IMR-90 (cell line): ENCODE measurements around the gene PCSK5. TPM values are rescaled to one million over a fixed set of nuclear protein-coding genes. Genes with fewer than 3 reads are reported as not detected.

Experiments used
- ATAC-seq: fragments of 200-7000 bp; cut with Tn5 transposase; 2 replicates; pipeline ENCODE4 v1.9.1; 2020; ENCODE audit warnings: low read depth, mild to moderate bottlenecking, moderate library complexity
- BruUV-seq: library from RNA; stranded (reverse); fragments of 400-500 nt; replicated peaks from 2 replicates; lab custom pipeline; 2021; lab: Mats Ljungman, UMichigan
- CTCF ChIA-PET: fragments of 300-600 bp; formaldehyde crosslinking; extraction: SDS; loops from one replicate; lab custom pipeline; 2021; ENCODE audit warnings: antibody characterized with exemption; lab: Yijun Ruan, JAX
- POLR2A ChIA-PET: fragments of 300-600 bp; sonication (Branson Sonifier 250); formaldehyde crosslinking; loops from one replicate; lab custom pipeline; 2022; ENCODE audit warnings: antibody characterized with exemption; ENCODE audit not compliant: unreplicated experiment; lab: Charles Lee
- DNase-seq: peaks from one replicate; pipeline ENCODE4 v3.0.0; 2013
- H2AFZ ChIP-seq: replicated peaks from 2 replicates; pipeline ENCODE3; 2013; ENCODE audit warnings: low read length, mild to moderate bottlenecking; ENCODE audit not compliant: poor library complexity
- H2AK5ac ChIP-seq: 2 replicates; pipeline ENCODE4 v1.6.1; 2013; ENCODE audit warnings: low read depth, low read length, inconsistent platforms
- H2AK9ac ChIP-seq: replicated peaks from 2 replicates; pipeline ENCODE3; 2013; ENCODE audit warnings: mild to moderate bottlenecking, low read depth, low read length, moderate library complexity; ENCODE audit not compliant: poor library complexity
- H2BK120ac ChIP-seq: 2 replicates; pipeline ENCODE4 v1.6.1; 2013; ENCODE audit warnings: low read depth, low read length, inconsistent platforms
- H2BK15ac ChIP-seq: 3 replicates; pipeline ENCODE4 v1.6.1; 2013; ENCODE audit warnings: low read depth, low read length, inconsistent platforms
- H2BK20ac ChIP-seq: 2 replicates; pipeline ENCODE4 v1.6.1; 2013; ENCODE audit warnings: low read depth, mild to moderate bottlenecking, inconsistent platforms, low read length, moderate library complexity
- H2BK5ac ChIP-seq: 2 replicates; pipeline ENCODE4 v1.6.1; 2013; ENCODE audit warnings: mild to moderate bottlenecking, low read depth, low read length, inconsistent platforms; ENCODE audit not compliant: poor library complexity, severe bottlenecking
- H3K14ac ChIP-seq: replicated peaks from 2 replicates; pipeline ENCODE4 v1.6.1; 2013; ENCODE audit warnings: low read depth, low read length, inconsistent platforms
- H3K18ac ChIP-seq: 2 replicates; pipeline ENCODE4 v1.6.1; 2013; ENCODE audit warnings: low read depth, low read length, control low read depth
- H3K23ac ChIP-seq: 2 replicates; pipeline ENCODE4 v1.6.1; 2013; ENCODE audit warnings: low read depth, low read length, inconsistent platforms
- H3K27ac ChIP-seq: 2 replicates; pipeline ENCODE4 v1.5.1; 2013; ENCODE audit warnings: mild to moderate bottlenecking, control low read depth, low read length; ENCODE audit not compliant: insufficient read depth
- H3K27me3 ChIP-seq: 2 replicates; pipeline ENCODE4 v1.6.1; 2013; ENCODE audit warnings: low read length; ENCODE audit not compliant: control insufficient read depth, insufficient read depth
- H3K36me3 ChIP-seq: 2 replicates; pipeline ENCODE4 v1.6.1; 2013; ENCODE audit warnings: low read length, mixed read lengths; ENCODE audit not compliant: control insufficient read depth, insufficient read depth
- H3K4ac ChIP-seq: 2 replicates; pipeline ENCODE4 v1.6.1; 2013; ENCODE audit warnings: low read depth, low read length, inconsistent platforms
- H3K4me1 ChIP-seq: 2 replicates; pipeline ENCODE4 v1.6.1; 2013; ENCODE audit warnings: low read length, mixed read lengths; ENCODE audit not compliant: control insufficient read depth, insufficient read depth
- H3K4me2 ChIP-seq: 2 replicates; pipeline ENCODE4 v1.6.1; 2013; ENCODE audit warnings: low read depth, mild to moderate bottlenecking, control low read depth, low read length, moderate library complexity
- H3K4me3 ChIP-seq: 2 replicates; pipeline ENCODE4 v1.5.1; 2013; ENCODE audit warnings: low read depth, mild to moderate bottlenecking, control low read depth, low read length, moderate library complexity; ENCODE audit not compliant: insufficient read depth
- H3K56ac ChIP-seq: 2 replicates; pipeline ENCODE4 v1.6.1; 2013; ENCODE audit warnings: low read length, inconsistent platforms; ENCODE audit not compliant: insufficient read depth; ENCODE audit errors: extremely low read depth
- H3K79me1 ChIP-seq, 2 experiments: 2 replicates each; pipeline ENCODE4 v1.6.1; 2013; ENCODE audit warnings: low read length in 2 of 2, inconsistent platforms in 1 of 2, low read depth in 1 of 2
- H3K9ac ChIP-seq: 2 replicates; pipeline ENCODE4 v1.6.1; 2013; ENCODE audit warnings: low read depth, low read length, control low read depth
- H3K9me1 ChIP-seq: 2 replicates; pipeline ENCODE4 v1.6.1; 2013; ENCODE audit warnings: low read length, inconsistent platforms; ENCODE audit not compliant: insufficient read depth
- H3K9me3 ChIP-seq: 2 replicates; pipeline ENCODE4 v1.6.1; 2013; ENCODE audit warnings: low read length; ENCODE audit not compliant: control insufficient read depth, insufficient read depth
- H4K20me1 ChIP-seq: 2 replicates; pipeline ENCODE4 v1.6.1; 2013; ENCODE audit warnings: low read length, inconsistent platforms; ENCODE audit not compliant: insufficient read depth
- H4K5ac ChIP-seq: 2 replicates; pipeline ENCODE4 v1.6.1; 2013; ENCODE audit warnings: mild to moderate bottlenecking, low read depth, low read length, control low read depth
- H4K8ac ChIP-seq, 2 experiments: 2 replicates each; pipeline ENCODE4 v1.6.1; 2013; ENCODE audit warnings: low read depth in 2 of 2, low read length in 2 of 2, control low read depth in 1 of 2, inconsistent platforms in 1 of 2
- H4K91ac ChIP-seq: 2 replicates; pipeline ENCODE4 v1.6.1; 2013; ENCODE audit warnings: low read depth, low read length, inconsistent platforms; ENCODE audit not compliant: insufficient read depth
- ELK1 ChIP-seq: fragments of 150-350 bp; IDR thresholded peaks from 2 replicates; pipeline ENCODE4 v1.6.1; 2016; ENCODE audit warnings: low read depth, mild to moderate bottlenecking, low read length, moderate library complexity, borderline replicate concordance
- FOS ChIP-seq: fragments of 150-350 bp; IDR thresholded peaks from 2 replicates; pipeline ENCODE4 v1.6.1; 2016; ENCODE audit warnings: low read depth, low read length
- NFE2L2 ChIP-seq: fragments of 150-350 bp; IDR thresholded peaks from 2 replicates; pipeline ENCODE4 v1.6.1; 2016; ENCODE audit warnings: low read depth, mild to moderate bottlenecking, low read length
- RAD21 ChIP-seq: IDR thresholded peaks from 2 replicates; pipeline ENCODE4 v1.6.1; 2012; ENCODE audit warnings: low read length, improper control_type of control experiment
- SMC3 ChIP-seq: fragments of 150-350 bp; IDR thresholded peaks from 2 replicates; pipeline ENCODE4 v1.6.1; 2016; ENCODE audit warnings: low read depth, mild to moderate bottlenecking, antibody characterized with exemption, low read length, moderate library complexity
- WGBS, 2 experiments: methylation state at CpG; one replicate each; pipeline versions ENCODE4 v1.1.5 to v1.1.7; 2013; ENCODE audit warnings: missing lambda C conversion rate in 2 of 2; ENCODE audit not compliant: insufficient read length in 1 of 2; ENCODE audit errors: extremely low coverage in 2 of 2; 5-methylcytosine and 5-hydroxymethylcytosine counted together
- dilution Hi-C: fragments of 300-500 bp; cut with HindIII; formaldehyde crosslinking; loops from one replicate; pipeline ENCODE4 v1.14.3; 2018; ENCODE audit warnings: low sequenced_read_pairs; ENCODE audit not compliant: unreplicated experiment
- in situ Hi-C: fragments of 300-500 bp; cut with MboI; formaldehyde crosslinking; loops from 3 replicates; pipeline ENCODE4 v1.14.3; 2019; ENCODE audit warnings: low sequenced_read_pairs, inconsistent platforms, mixed read lengths
- intact Hi-C: fragments of 100-400 bp; cut with micrococcal nuclease; formaldehyde crosslinking; loops from 2 replicates; pipeline ENCODE4 v1.10.0; 2022
- polyA plus RNA-seq, 3 experiments: library from polyadenylated mRNA; depleted of rRNA; stranded (reverse); fragments of >200 nt; gene quantifications; 2 replicates each; pipeline ENCODE4 v1.2.3, GENCODE V29; 2012; ENCODE audit warnings: low replicate concordance in 1 of 3
- total RNA-seq: library from RNA; depleted of rRNA; stranded (reverse); fragments of >200 nt; gene quantifications from 2 replicates; pipeline ENCODE4 v1.2.3, GENCODE V29; 2012
- TF ChIP-seq, protein P1 (sequence below): conservative IDR thresholded peaks from 2 replicates; pipeline ENCODE4 v1.5.1; 2012; ENCODE audit warnings: mild to moderate bottlenecking, low read depth, low read length, improper control_type of control experiment

PCSK5 gene
- total and polyA plus RNA-seq, 2 of the 4 experiments (the other 2 are of a cell fraction) = 1.5 to 3.0 TPM

GRCh38 chr9:76302947-76303550 is 412.6 kb downstream of the PCSK5 start:
- no peak overlapping the region for H3K14ac ChIP-seq
- H2BK20ac ChIP-seq = no peak overlapping the region
- ChIA-PET CTCF (interaction anchor here (0.6 to 1.8 kb wide), 8 partner anchors 19 to 1648 kb away, joined by 3 to 7 read pairs (median 4); no protein-coding TSS in a partner anchor), POLR2A (interaction anchor here (0.6 kb wide), 2 partner anchors 241 to 567 kb away, joined by 9 to 33 read pairs; no protein-coding TSS in a partner anchor)
- no peak overlapping the region for H2BK15ac ChIP-seq
- H2AK5ac ChIP-seq = no peak overlapping the region
- no peak overlapping the region for H3K23ac ChIP-seq
- no peaks in the 10 kb centered on the region for H3K36me3 ChIP-seq
- no peaks in the 10 kb centered on the region for H3K27me3 ChIP-seq
- ATAC-seq = peak; percentile 79
- no peak overlapping the region for H3K27ac ChIP-seq
- no peak overlapping the region for H3K9ac ChIP-seq
- no peak overlapping the region for H2BK5ac ChIP-seq
- no peak overlapping the region for H3K18ac ChIP-seq
- no peak overlapping the region for H3K4me2 ChIP-seq
- no peak overlapping the region for H2AFZ ChIP-seq
- H3K4me1 ChIP-seq = peaks cover 3% of the 10 kb centered on the region
- dilution Hi-C loops (no loop called here), in situ Hi-C loops (loop anchor here (10.0 kb wide), 1 partner anchor 1038 kb away; no protein-coding TSS in a partner anchor), intact Hi-C loops (loop anchor here (2.0 to 5.0 kb wide), 10 partner anchors 86 to 1038 kb away; partner anchors contain the start of gene PCSK5)
- no peak overlapping the region for H4K8ac ChIP-seq
- no peaks in the 10 kb centered on the region for H3K79me1 ChIP-seq
- H3K56ac ChIP-seq = no peak overlapping the region
- no peak overlapping the region for H4K91ac ChIP-seq
- no peaks in the 10 kb centered on the region for H3K9me1 ChIP-seq
- no peak overlapping the region for H4K5ac ChIP-seq
- H3K9me3 ChIP-seq = no peaks in the 10 kb centered on the region
- H3K4me3 ChIP-seq = no peak overlapping the region
- TF ChIP-seq FOS (no peak), SMC3 (peak; percentile 95), ELK1 (no peak), NFE2L2 (no peak), RAD21 (peak; percentile 94)
- TF ChIP-seq, protein P1, sequence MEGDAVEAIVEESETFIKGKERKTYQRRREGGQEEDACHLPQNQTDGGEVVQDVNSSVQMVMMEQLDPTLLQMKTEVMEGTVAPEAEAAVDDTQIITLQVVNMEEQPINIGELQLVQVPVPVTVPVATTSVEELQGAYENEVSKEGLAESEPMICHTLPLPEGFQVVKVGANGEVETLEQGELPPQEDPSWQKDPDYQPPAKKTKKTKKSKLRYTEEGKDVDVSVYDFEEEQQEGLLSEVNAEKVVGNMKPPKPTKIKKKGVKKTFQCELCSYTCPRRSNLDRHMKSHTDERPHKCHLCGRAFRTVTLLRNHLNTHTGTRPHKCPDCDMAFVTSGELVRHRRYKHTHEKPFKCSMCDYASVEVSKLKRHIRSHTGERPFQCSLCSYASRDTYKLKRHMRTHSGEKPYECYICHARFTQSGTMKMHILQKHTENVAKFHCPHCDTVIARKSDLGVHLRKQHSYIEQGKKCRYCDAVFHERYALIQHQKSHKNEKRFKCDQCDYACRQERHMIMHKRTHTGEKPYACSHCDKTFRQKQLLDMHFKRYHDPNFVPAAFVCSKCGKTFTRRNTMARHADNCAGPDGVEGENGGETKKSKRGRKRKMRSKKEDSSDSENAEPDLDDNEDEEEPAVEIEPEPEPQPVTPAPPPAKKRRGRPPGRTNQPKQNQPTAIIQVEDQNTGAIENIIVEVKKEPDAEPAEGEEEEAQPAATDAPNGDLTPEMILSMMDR = peak; percentile 80
- no peak overlapping the region for H3K4ac ChIP-seq
- H2AK9ac ChIP-seq = no peak overlapping the region
- WGBS, 2 experiments = no CpG with 5 or more reads among the region's 3 CpGs
- BruUV-seq = no TSS peak
- peak; percentile 72 for DNase-seq
- no peak overlapping the region for H2BK120ac ChIP-seq
- H4K20me1 ChIP-seq = no peaks in the 10 kb centered on the region
